GM13976 (cell line): ENCODE measurements around the gene FUT3.

Experiments
- DNase-seq: peaks from one replicate; pipeline ENCODE4 v3.0.0; 2012; ENCODE audit warnings: low spot score
- CTCF ChIP-seq: IDR thresholded peaks from 2 replicates; pipeline ENCODE4 v1.5.1; 2012; ENCODE audit warnings: borderline replicate concordance, mild to moderate bottlenecking; ENCODE audit not compliant: insufficient read depth; ENCODE audit errors: extremely low read depth, missing control alignments, control extremely low read depth
- in situ Hi-C: fragments of 300-500 bp; cut with MboI; formaldehyde crosslinking; loops from one replicate; pipeline ENCODE4 v1.12.0; 2022; ENCODE audit warnings: low sequenced_read_pairs, mixed read lengths, inconsistent platforms; ENCODE audit not compliant: unreplicated experiment

Gene FUT3

GRCh38 chr19:5826531-5827341, 24.5 kb downstream of the FUT3 start:
- DNase-seq, result no peak
- no peak for TF ChIP-seq CTCF
- in situ Hi-C loops, result no loop called here

- no peak for TF ChIP-seq CTCF
- in situ Hi-C loops, result no loop called here
- DNase-seq, result no peak
These were observed 26.1 kb downstream of the FUT3 start for GRCh38 chr19:5825178-5825577.

- DNase-seq, result no peak
- no peak for TF ChIP-seq CTCF
- in situ Hi-C loops, result no loop called here
These were observed 26.5 kb downstream of the FUT3 start for GRCh38 chr19:5824751-5825150.

GRCh38 chr19:5823579-5824281, 27.5 kb downstream of the FUT3 start:
- DNase-seq, result no peak
- TF ChIP-seq CTCF, result no peak
- in situ Hi-C loops, result no loop called here

- TF ChIP-seq CTCF, result no peak
- in situ Hi-C loops, result no loop called here
- DNase-seq, result no peak
These were observed 28.9 kb downstream of the FUT3 start for GRCh38 chr19:5822181-5822844.

GRCh38 chr19:5821521-5822180, 29.6 kb downstream of the FUT3 start:
- no peak for DNase-seq
- TF ChIP-seq CTCF, result no peak
- in situ Hi-C loops, result no loop called here
